OCI-LY7 (cell line): ENCODE measurements around the gene LPP.

Source experiments
- CTCF ChIP-seq: fragments of 200-600 bp; sonication (generic); conservative IDR thresholded peaks from 2 replicates; pipeline ENCODE4 v1.5.1; 2014; ENCODE audit warnings: mild to moderate bottlenecking, antibody characterized with exemption, low read length, moderate library complexity, mixed read lengths
- EZH2phosphoT487 ChIP-seq: fragments of 200-600 bp; sonication (generic); IDR thresholded peaks from 2 replicates; pipeline ENCODE4 v1.6.1; 2018; ENCODE audit warnings: low read depth, borderline replicate concordance, mild to moderate bottlenecking, mixed run types, antibody characterized with exemption, low read length, moderate library complexity, mixed read lengths

GRCh38 chr3:188876370-188876769 lies 722.4 kb downstream of the LPP start:
- TF ChIP-seq CTCF (no peak), EZH2phosphoT487 (no peak)
